ENCODE measurements around the gene NR2F1. TPM values are rescaled to one million over a fixed set of nuclear protein-coding genes. Genes with fewer than 3 reads are reported as not detected.

The NR2F1 gene
- total and polyA plus RNA-seq, 4 donors: 0.72 to 27.0 (median 10.0) TPM; not detected in 1

DNA sequence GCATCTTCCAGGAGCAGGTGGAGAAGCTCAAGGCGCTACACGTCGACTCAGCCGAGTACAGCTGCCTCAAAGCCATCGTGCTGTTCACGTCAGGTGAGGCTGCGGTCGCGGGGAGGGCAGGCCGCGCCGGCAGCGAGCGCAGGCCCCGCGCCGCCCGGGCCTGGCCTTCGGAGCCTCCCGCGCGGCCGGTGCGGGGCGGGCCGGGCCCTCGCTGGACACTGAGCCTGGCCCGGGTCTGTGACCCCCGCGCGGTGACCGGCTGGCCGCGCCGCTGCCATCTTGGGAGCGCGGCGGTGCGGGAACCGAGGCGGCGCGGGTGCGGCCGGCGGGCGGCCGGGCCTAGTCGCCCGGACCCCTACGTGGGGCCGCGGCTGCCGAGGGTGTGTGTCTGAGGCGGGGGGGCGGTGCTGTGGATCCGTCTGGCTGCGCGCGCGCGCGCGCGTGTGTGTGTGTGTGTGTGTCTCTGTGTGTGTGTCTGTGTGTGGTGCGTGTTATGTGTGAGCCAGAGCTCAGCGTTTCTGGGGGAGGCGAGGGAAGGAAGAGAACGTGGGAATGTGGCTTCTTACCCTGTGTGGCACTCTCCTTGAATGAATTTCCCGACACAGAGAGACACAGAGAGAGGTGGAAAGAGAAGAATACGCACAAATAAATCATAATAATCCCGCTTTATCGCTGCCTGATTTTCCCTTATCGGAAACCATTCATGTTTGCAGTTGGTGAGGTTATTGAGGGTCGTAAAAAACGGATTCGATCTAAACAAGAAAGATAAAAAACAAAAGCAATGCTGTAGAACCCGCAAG is 5.5 kb downstream of the NR2F1 start:
- no peaks in the 10 kb centered on the region for H3K27me3 ChIP-seq (ENCODE audit: control insufficient read depth in 1 of 2, insufficient read depth in 2 of 2, low read length in 1 of 2)
- WGBS, 2 donors: 43 to 45% methylated on average over 71 to 78 of the region's 78 CpGs
- DNase-seq (no peak), ATAC-seq (ENCODE audit: low FRiP score) (no peak)
- H3K9me3 ChIP-seq (ENCODE audit: control insufficient read depth, low read length): no peaks in the 10 kb centered on the region
- no peak overlapping the region for H3K4me3 ChIP-seq (ENCODE audit: low read length in 2 of 2)
- H3K36me3 ChIP-seq (ENCODE audit: control insufficient read depth in 1 of 2, insufficient read depth in 2 of 2, low read length in 1 of 2): no peaks in the 10 kb centered on the region
- intact Hi-C loops (cut with DNase I): no loop called here
- H3K4me1 ChIP-seq (ENCODE audit: control insufficient read depth in 1 of 2, insufficient read depth in 2 of 2, low read length in 2 of 2): no peaks in the 10 kb centered on the region
- no peak overlapping the region for H3K27ac ChIP-seq (ENCODE audit: low read depth in 1 of 2, low read length in 2 of 2)

DNA sequence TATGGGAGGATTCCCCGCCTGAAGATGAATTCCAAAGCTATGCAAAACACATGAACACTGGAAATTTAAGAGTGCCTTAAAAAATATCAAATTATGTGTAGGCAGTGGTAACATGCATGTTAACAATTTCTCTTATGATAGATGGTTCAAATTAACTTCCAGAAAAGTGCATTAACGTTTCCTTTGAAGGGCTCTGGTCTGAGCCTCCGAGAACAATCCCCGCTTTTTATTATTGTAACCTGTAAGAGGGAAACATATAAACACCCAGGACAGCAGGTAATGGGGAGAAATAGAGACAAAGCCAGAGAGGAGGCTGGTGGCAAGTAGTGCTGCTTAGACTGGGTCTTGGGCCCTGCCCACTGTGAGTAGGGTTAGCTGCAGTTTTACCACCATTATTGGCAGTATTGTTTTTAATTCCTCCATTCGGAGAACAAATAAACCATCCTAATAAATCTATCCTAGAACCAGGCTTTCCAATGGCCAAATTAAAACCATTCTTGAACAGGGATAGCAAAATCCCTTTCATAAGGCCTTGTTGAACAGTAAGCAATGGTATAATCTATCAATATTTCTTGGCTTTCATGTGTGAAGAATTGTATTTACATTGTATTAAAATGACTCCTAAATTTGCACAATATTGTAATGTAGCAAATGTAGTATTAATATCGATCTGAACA is 6.3 kb downstream of the NR2F1 start:
- Histone ChIP-seq H3K36me3 (ENCODE audit: control insufficient read depth in 1 of 2, insufficient read depth in 2 of 2, low read length in 1 of 2) (no peaks in the 10 kb centered on the region), H3K4me3 (ENCODE audit: low read length in 2 of 2) (no peak overlapping the region), H3K4me1 (ENCODE audit: control insufficient read depth in 1 of 2, insufficient read depth in 2 of 2, low read length in 2 of 2) (no peaks in the 10 kb centered on the region), H3K9me3 (ENCODE audit: control insufficient read depth, low read length) (no peaks in the 10 kb centered on the region), H3K27me3 (ENCODE audit: control insufficient read depth in 1 of 2, insufficient read depth in 2 of 2, low read length in 1 of 2) (no peaks in the 10 kb centered on the region), H3K27ac (ENCODE audit: low read depth in 1 of 2, low read length in 2 of 2) (no peak overlapping the region)
- intact Hi-C loops (cut with DNase I): no loop called here
- DNase-seq (no peak), ATAC-seq (ENCODE audit: low FRiP score) (no peak)
- 95 to 99% methylated on average over 6 of the region's 6 CpGs for WGBS, 2 donors

DNA sequence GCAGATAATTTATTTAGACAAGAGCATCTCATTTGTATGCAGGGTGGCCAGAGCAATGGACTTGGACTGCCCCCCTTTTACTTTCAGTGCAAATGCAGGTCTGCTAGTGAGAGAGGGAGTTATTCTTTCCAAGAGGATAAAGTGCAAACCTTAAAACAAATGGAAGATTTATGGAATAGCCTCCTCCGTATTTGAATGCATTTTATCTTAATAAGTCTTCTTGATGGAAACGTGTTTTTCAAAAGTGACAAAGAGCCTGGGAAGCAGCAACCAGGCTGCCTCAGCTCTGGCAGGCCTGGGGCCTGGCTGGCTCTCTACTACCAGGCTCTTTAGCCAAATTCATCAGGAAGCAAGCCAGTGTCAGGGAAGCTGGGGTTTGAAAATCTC is 6.8 kb downstream of the NR2F1 start:
- Histone ChIP-seq H3K4me3 (ENCODE audit: low read length in 2 of 2) (no peak overlapping the region), H3K27me3 (ENCODE audit: control insufficient read depth in 1 of 2, insufficient read depth in 2 of 2, low read length in 1 of 2) (no peaks in the 10 kb centered on the region), H3K27ac (ENCODE audit: low read depth in 1 of 2, low read length in 2 of 2) (no peak overlapping the region), H3K36me3 (ENCODE audit: control insufficient read depth in 1 of 2, insufficient read depth in 2 of 2, low read length in 1 of 2) (no peaks in the 10 kb centered on the region), H3K4me1 (ENCODE audit: control insufficient read depth in 1 of 2, insufficient read depth in 2 of 2, low read length in 2 of 2) (no peaks in the 10 kb centered on the region), H3K9me3 (ENCODE audit: control insufficient read depth, low read length) (no peaks in the 10 kb centered on the region)
- DNase-seq: no peak
- no peak for ATAC-seq (ENCODE audit: low FRiP score)
- intact Hi-C loops (cut with DNase I): no loop called here
- 84 to 94% methylated on average over 2 of the region's 2 CpGs for WGBS, 2 donors

DNA sequence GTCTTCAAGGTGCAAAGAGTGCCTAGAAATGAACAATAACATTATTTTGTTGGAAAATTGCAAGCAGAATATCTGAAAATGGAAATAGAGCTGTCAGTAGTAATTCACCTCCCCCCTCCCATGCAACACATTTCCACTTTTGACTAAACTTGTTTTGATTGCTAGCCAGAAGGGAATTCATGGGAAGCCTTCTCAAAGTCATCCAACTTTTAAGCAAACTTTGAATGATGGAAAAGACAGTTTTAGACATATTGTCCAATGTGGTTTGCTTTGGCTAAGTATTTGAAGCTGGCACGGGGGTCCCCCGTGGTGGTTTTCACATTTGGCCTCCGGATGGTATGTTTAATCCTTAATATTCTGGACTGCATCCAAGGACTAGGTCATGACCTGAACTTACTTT is 7.5 kb downstream of the NR2F1 start:
- no peaks in the 10 kb centered on the region for H3K4me1 ChIP-seq (ENCODE audit: control insufficient read depth in 1 of 2, insufficient read depth in 2 of 2, low read length in 2 of 2)
- no peak for ATAC-seq (ENCODE audit: low FRiP score)
- WGBS, 2 donors: 56 to 65% methylated on average over 3 of the region's 3 CpGs
- H3K9me3 ChIP-seq (ENCODE audit: control insufficient read depth, low read length): no peaks in the 10 kb centered on the region
- H3K4me3 ChIP-seq (ENCODE audit: low read length in 2 of 2): no peak overlapping the region
- no peaks in the 10 kb centered on the region for H3K27me3 ChIP-seq (ENCODE audit: control insufficient read depth in 1 of 2, insufficient read depth in 2 of 2, low read length in 1 of 2)
- no peaks in the 10 kb centered on the region for H3K36me3 ChIP-seq (ENCODE audit: control insufficient read depth in 1 of 2, insufficient read depth in 2 of 2, low read length in 1 of 2)
- no peak for DNase-seq
- intact Hi-C loops (cut with DNase I): no loop called here
- no peak overlapping the region for H3K27ac ChIP-seq (ENCODE audit: low read depth in 1 of 2, low read length in 2 of 2)

DNA sequence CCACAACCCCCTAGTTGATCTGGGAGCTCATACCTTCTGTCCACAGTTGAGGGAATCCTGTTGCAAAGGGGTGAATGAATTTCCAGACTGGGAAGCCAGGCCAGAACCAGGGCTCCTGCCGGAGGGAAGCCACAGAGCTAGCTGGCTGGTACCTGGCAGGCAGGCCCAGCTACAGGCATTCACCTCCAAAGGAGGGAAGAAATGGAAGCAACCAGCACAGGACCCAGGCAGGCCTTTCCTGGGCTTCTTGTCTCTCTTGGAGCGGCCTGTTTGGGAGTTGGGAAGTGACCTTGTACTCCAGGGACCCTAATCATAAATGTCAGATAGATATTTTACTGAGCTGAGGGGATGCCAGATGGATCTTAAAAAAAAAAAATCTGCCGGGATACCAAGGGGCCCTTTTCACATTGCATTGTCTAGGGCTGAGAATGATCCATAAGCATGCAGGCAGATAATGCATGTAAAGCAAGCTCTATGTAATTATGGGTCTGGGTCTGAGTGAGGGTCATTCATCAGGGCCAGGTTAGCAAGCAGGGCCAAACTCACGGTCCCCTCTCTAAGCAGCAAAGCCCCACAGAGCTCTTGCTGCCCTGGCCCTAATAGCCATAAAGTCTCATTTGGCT is 8.4 kb downstream of the NR2F1 start:
- H3K4me1 ChIP-seq (ENCODE audit: control insufficient read depth in 1 of 2, insufficient read depth in 2 of 2, low read length in 2 of 2): no peaks in the 10 kb centered on the region
- WGBS, 2 donors: 90 to 91% methylated on average over 4 of the region's 4 CpGs
- no peaks in the 10 kb centered on the region for H3K27me3 ChIP-seq (ENCODE audit: control insufficient read depth in 1 of 2, insufficient read depth in 2 of 2, low read length in 1 of 2)

DNA sequence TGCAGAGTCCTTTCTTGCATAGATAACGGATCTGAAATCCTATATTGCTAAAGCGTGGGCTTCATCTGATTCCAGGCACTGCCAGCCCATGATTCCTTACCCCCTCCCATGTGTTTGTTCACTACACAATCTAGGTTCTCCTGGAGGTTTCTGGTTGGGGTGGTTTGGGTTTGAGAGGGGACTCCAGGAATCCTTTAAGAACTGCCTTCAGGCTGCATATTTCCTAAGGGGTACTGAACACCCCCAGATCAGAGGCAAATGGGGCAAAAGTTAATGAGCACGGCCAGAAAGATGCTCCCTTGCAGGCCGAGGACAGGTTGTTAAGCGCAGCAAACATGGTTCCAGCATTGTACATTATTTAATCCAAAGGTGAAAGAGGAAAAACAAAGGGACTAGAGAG is 9.9 kb downstream of the NR2F1 start:
- no peaks in the 10 kb centered on the region for H3K9me3 ChIP-seq (ENCODE audit: control insufficient read depth, low read length)
- no peak for DNase-seq
- H3K36me3 ChIP-seq (ENCODE audit: control insufficient read depth in 1 of 2, insufficient read depth in 2 of 2, low read length in 1 of 2): no peaks in the 10 kb centered on the region
- H3K27me3 ChIP-seq (ENCODE audit: control insufficient read depth in 1 of 2, insufficient read depth in 2 of 2, low read length in 1 of 2): no peaks in the 10 kb centered on the region
- H3K4me3 ChIP-seq (ENCODE audit: low read length in 2 of 2): no peak overlapping the region
- intact Hi-C loops (cut with DNase I): no loop called here
- H3K4me1 ChIP-seq (ENCODE audit: control insufficient read depth in 1 of 2, insufficient read depth in 2 of 2, low read length in 2 of 2): no peaks in the 10 kb centered on the region
- no peak for ATAC-seq (ENCODE audit: low FRiP score)
- WGBS, 2 donors: 89 to 92% methylated on average over 5 of the region's 5 CpGs
- no peak overlapping the region for H3K27ac ChIP-seq (ENCODE audit: low read depth in 1 of 2, low read length in 2 of 2)

More for the DNA sequence above, 8.4 kb downstream of the NR2F1 start:
- Histone ChIP-seq H3K27ac (ENCODE audit: low read depth in 1 of 2, low read length in 2 of 2) (no peak overlapping the region), H3K4me3 (ENCODE audit: low read length in 2 of 2) (no peak overlapping the region), H3K36me3 (ENCODE audit: control insufficient read depth in 1 of 2, insufficient read depth in 2 of 2, low read length in 1 of 2) (no peaks in the 10 kb centered on the region), H3K9me3 (ENCODE audit: control insufficient read depth, low read length) (no peaks in the 10 kb centered on the region)
- DNase-seq (no peak), ATAC-seq (ENCODE audit: low FRiP score) (no peak)
- intact Hi-C loops (cut with DNase I): no loop called here

DNA sequence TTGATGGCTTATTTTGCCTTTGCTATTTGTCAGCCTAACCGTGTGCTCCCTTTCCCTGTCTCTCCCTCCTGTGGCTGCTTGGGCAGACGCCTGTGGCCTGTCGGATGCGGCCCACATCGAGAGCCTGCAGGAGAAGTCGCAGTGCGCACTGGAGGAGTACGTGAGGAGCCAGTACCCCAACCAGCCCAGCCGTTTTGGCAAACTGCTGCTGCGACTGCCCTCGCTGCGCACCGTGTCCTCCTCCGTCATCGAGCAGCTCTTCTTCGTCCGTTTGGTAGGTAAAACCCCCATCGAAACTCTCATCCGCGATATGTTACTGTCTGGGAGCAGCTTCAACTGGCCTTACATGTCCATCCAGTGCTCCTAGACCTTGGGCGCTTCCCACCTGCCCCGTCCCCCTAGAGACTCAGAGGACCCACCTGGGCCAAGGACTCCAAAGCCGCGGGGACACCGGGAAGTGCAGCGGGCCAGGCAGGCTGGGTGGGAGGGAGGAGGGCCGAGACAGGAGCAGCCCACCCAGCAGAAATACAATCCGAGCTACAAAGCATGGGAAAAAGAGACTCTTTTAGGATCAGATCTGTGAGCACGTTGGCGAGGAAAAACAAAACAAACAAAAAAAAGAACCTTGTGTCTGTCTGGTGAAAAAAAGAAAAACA is 10.6 kb downstream of the NR2F1 start:
- H3K9me3 ChIP-seq (ENCODE audit: control insufficient read depth, low read length): no peaks in the 10 kb centered on the region
- DNase-seq: no peak
- WGBS, 2 donors: 75 to 77% methylated on average over 30 of the region's 30 CpGs
- H3K4me3 ChIP-seq (ENCODE audit: low read length in 2 of 2): no peak overlapping the region
- H3K4me1 ChIP-seq (ENCODE audit: control insufficient read depth in 1 of 2, insufficient read depth in 2 of 2, low read length in 2 of 2): no peaks in the 10 kb centered on the region
- intact Hi-C loops (cut with DNase I): no loop called here
- H3K27ac ChIP-seq (ENCODE audit: low read depth in 1 of 2, low read length in 2 of 2): no peak overlapping the region
- ATAC-seq (ENCODE audit: low FRiP score): no peak
- no peaks in the 10 kb centered on the region for H3K36me3 ChIP-seq (ENCODE audit: control insufficient read depth in 1 of 2, insufficient read depth in 2 of 2, low read length in 1 of 2)
- no peaks in the 10 kb centered on the region for H3K27me3 ChIP-seq (ENCODE audit: control insufficient read depth in 1 of 2, insufficient read depth in 2 of 2, low read length in 1 of 2)

DNA sequence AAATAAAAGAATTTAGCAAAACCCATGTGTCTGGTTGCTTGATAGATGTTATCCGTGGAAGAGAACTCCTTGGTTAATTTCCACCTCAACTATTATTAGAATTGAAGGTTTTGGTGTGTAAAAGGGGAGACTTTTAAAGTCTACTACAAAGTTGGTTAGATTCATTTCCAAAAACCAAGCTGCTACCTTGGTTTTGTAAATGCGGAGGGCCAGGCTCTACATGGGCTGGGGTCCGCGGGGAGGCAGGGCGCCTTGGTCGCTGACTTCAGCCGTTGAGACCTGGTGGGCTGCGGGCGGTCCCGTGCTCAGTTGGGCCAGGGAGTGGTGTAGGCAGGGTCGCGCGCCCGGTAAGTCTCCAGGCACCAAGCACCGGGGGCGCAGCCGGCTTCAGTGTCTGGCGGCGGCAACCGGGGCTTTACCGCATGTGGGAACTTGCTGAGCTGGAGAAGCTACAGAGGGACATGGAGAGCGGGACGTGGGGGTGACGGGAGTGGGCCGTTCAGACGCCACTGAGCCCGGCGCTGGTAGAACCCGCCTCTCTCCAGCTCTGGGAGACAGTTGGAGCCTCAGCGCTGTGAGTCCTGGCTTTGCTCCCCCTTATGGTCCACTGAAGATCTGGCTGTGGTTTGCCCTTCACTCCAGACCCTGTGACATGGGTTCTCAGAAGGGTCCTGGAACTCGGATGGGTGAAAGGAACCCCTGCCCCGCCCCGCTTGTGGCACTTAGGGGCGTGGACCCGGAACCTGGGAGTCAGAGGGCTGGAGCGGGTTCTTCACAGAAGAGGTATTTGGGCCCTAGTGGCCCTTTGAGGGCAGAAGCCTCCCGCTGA is 11.8 kb downstream of the NR2F1 start:
- intact Hi-C loops (cut with DNase I): no loop called here
- WGBS, 2 donors: 57 to 63% methylated on average over 37 of the region's 37 CpGs
- Histone ChIP-seq H3K27ac (ENCODE audit: low read depth in 1 of 2, low read length in 2 of 2) (no peak overlapping the region), H3K36me3 (ENCODE audit: control insufficient read depth in 1 of 2, insufficient read depth in 2 of 2, low read length in 1 of 2) (no peaks in the 10 kb centered on the region), H3K4me3 (ENCODE audit: low read length in 2 of 2) (no peak overlapping the region), H3K4me1 (ENCODE audit: control insufficient read depth in 1 of 2, insufficient read depth in 2 of 2, low read length in 2 of 2) (no peaks in the 10 kb centered on the region), H3K9me3 (ENCODE audit: control insufficient read depth, low read length) (no peaks in the 10 kb centered on the region), H3K27me3 (ENCODE audit: control insufficient read depth in 1 of 2, insufficient read depth in 2 of 2, low read length in 1 of 2) (no peaks in the 10 kb centered on the region)
- no peak for ATAC-seq (ENCODE audit: low FRiP score)
- DNase-seq: no peak

Data from aorta (tissue), 5 donors.